ENCODE results near the gene DAPK1. TPM values are rescaled to one million over a fixed set of nuclear protein-coding genes. Genes with fewer than 3 reads are reported as not detected.
A peak's percentile ranks its signal among the peaks of the same experiment; 100 is the strongest.

The DAPK1 gene
- total and polyA plus RNA-seq, 7 donors: 0.66 to 8.4 (median 2.2) TPM

- intact Hi-C loops (cut with DNase I): loop anchor here (5.0 kb wide), 2 partner anchors 43 to 128 kb away; partner anchors contain the start of gene CTSL (in 1 of the 2)
- Histone ChIP-seq H3K36me3 (ENCODE audit: insufficient read depth in 1 of 2, low read depth in 1 of 2) (no peaks in the 10 kb centered on the region), H3K9me3 (no peaks in the 10 kb centered on the region), H3K27me3 (ENCODE audit: insufficient read depth in 3 of 3, low read length in 2 of 3) (no peaks in the 10 kb centered on the region), H3K4me3 (no peak overlapping the region), H3K27ac (no peak overlapping the region), H3K4me1 (no peaks in the 10 kb centered on the region)
- DNase-seq (peak; percentile 40 to 56), ATAC-seq (peak in 3 of 4 donors; percentile 38 to 61 (median 49))
- 39 to 53% (median 45%) methylated on average over 11 of the region's 11 CpGs for WGBS, 3 donors
- peak; percentile 62 for TF ChIP-seq CTCF (IDR thresholded peaks at IDR 0.05)
These were observed 187.1 kb downstream of the DAPK1 start for GRCh38 chr9:87684627-87685219.

GRCh38 chr9:87685441-87685840 is 187.8 kb downstream of the DAPK1 start:
- no peaks in the 10 kb centered on the region for H3K4me1 ChIP-seq
- no peak overlapping the region for H3K4me3 ChIP-seq
- no peaks in the 10 kb centered on the region for H3K9me3 ChIP-seq
- no peaks in the 10 kb centered on the region for H3K36me3 ChIP-seq (ENCODE audit: insufficient read depth in 1 of 2, low read depth in 1 of 2)
- ATAC-seq (no peak), DNase-seq (no peak)
- intact Hi-C loops (cut with DNase I): no loop called here
- H3K27ac ChIP-seq: no peak overlapping the region
- WGBS, 3 donors: 91 to 96% (median 92%) methylated on average over 4 of the region's 4 CpGs
- TF ChIP-seq CTCF (IDR thresholded peaks at IDR 0.05): no peak
- H3K27me3 ChIP-seq (ENCODE audit: insufficient read depth in 3 of 3, low read length in 2 of 3): no peaks in the 10 kb centered on the region

- 71 to 82% (median 74%) methylated on average over 14 of the region's 14 CpGs for WGBS, 3 donors
- Histone ChIP-seq H3K27ac (no peak overlapping the region), H3K27me3 (ENCODE audit: insufficient read depth in 3 of 3, low read length in 2 of 3) (no peaks in the 10 kb centered on the region), H3K36me3 (ENCODE audit: insufficient read depth in 1 of 2, low read depth in 1 of 2) (no peaks in the 10 kb centered on the region), H3K4me3 (no peak overlapping the region), H3K9me3 (no peaks in the 10 kb centered on the region), H3K4me1 (no peaks in the 10 kb centered on the region)
- ATAC-seq: peak in 3 of 4 donors; percentile 13 to 48 (median 21)
- DNase-seq: peak in 1 of 2 donors; percentile 33
- intact Hi-C loops (cut with DNase I): no loop called here
- TF ChIP-seq CTCF (IDR thresholded peaks at IDR 0.05): no peak
These were observed 188.3 kb downstream of the DAPK1 start for GRCh38 chr9:87685871-87686519.

- TF ChIP-seq CTCF (IDR thresholded peaks at IDR 0.05): no peak
- H3K27me3 ChIP-seq (ENCODE audit: insufficient read depth in 3 of 3, low read length in 2 of 3): no peaks in the 10 kb centered on the region
- WGBS, 3 donors: 76 to 84% (median 78%) methylated on average over 14 of the region's 14 CpGs
- H3K27ac ChIP-seq: no peak overlapping the region
- no peaks in the 10 kb centered on the region for H3K9me3 ChIP-seq
- DNase-seq (no peak), ATAC-seq (no peak)
- no peaks in the 10 kb centered on the region for H3K4me1 ChIP-seq
- H3K4me3 ChIP-seq: no peak overlapping the region
- H3K36me3 ChIP-seq (ENCODE audit: insufficient read depth in 1 of 2, low read depth in 1 of 2): no peaks in the 10 kb centered on the region
- intact Hi-C loops (cut with DNase I): no loop called here
These were observed 188.9 kb downstream of the DAPK1 start for GRCh38 chr9:87686520-87687090.
